GM21529 (cell line): Measurements from ENCODE around the gene DENND2D.

Source experiments
- ATAC-seq: cut with Tn5 transposase; IDR thresholded peaks from one replicate; pipeline ENCODE4 v1.9.1; 2021; ENCODE audit not compliant: unreplicated experiment

DENND2D gene

DNA sequence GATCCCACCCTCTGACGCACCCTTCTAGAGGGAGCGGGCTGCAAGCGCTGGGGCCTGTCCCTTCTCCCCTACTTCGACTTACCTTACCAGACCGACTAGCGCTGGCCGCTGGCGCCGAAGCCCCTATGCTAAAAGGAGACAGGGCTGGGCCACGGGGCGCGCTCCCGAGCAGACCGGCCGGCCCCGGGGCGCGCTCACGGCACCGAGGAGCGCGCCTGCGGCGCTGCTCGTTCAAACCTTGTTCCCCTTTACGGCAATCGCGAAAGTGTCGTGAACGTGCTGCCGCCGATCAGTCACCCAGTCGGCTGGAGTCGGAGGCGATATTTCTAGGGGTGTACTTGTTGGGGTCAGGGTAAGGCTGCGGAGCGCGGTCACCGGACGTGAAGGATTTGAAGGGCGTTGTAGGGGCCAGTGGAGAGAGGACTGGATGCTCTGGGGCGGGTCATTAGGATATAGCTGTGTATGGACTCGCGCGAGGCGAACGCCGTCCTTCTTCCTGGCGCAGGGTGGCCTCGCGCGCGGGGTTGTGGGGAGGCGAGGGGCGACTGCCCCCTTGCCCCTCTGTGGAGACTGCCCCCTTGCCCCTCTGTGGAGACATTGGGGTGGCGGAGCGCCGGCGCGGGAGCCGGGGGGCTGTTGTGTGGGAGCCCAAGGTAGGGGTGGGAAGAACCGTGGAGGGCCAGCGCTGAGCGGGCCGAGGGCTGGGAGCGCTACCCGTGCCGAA lies 60.3 kb downstream of the DENND2D start, which contains the start of the genes CEPT1 and DRAM2:
TSS of gene CEPT1 (plus strand) at position 268 of the 724 bp plus-strand sequence. CDS start 7,492 bp downstream, outside the sequence.
TSS of gene DRAM2 (minus strand) at position 138 of the 724 bp plus-strand sequence. CDS start 8,539 bp downstream, outside the sequence.
- ATAC-seq = peak; percentile 67

DNA sequence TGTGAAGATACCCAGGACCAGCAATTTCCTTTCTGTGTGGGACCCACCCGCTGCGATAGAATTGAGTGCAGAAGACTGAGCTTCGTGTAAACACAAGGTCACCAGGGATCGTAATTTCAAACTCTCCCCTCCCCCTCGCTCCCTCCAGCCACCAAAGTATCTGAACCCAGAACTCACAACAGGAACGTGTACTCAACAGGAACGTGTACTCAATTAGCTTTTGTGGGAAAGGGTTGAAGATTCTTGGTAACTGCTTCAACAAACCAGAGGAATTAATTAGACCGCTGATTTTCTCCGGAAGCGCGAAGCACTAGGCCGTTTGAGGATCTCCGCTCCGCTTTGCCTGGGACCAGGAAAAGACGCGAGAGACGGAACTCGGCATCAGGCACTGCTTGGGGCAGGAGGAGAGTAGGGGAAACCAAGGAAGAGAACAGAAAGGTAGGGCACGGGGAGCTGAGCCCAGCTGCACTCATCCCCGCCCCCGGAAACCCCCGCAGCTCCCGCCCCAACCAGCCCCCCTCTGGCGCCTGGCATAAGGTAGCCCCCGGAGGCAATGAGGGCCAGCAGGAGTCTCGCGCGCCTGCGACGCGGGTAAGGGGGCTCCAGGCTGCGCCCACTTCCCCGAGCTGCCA lies 61.0 kb downstream of the DENND2D start:
- peak; percentile 39 for ATAC-seq
